Fibroblast of villous mesenchyme (primary cell): ENCODE measurements around the gene NOTCH4. TPM values are rescaled to one million over a fixed set of nuclear protein-coding genes. Genes with fewer than 3 reads are reported as not detected.

Experiments used
- DNase-seq: peaks from one replicate; pipeline ENCODE4 v3.0.0-alpha.2; 2010; ENCODE audit warnings: low read depth
- H3K4me3 ChIP-seq: 2 replicates; pipeline ENCODE4 v1.5.1; 2011; ENCODE audit warnings: low read depth, mild to moderate bottlenecking, low read length
- CTCF ChIP-seq: IDR thresholded peaks from 2 replicates; pipeline ENCODE4 v1.5.1; 2012; ENCODE audit warnings: low read depth, mild to moderate bottlenecking, low read length; ENCODE audit not compliant: insufficient read depth
- total RNA-seq: library from RNA; depleted of rRNA; stranded (reverse); fragments of >200 nt; gene quantifications from 2 replicates; pipeline ENCODE4 v1.2.3, GENCODE V29; 2012

NOTCH4 gene
- total RNA-seq, 1 donor: 1.3 TPM

GRCh38 chr6:32158052-32158451 lies 65.8 kb downstream of the NOTCH4 start:
- no peak overlapping the region for H3K4me3 ChIP-seq
- no peak for DNase-seq
- no peak for TF ChIP-seq CTCF

GRCh38 chr6:32156891-32157290 lies 67.0 kb downstream of the NOTCH4 start:
- no peak overlapping the region for H3K4me3 ChIP-seq
- no peak for DNase-seq
- no peak for TF ChIP-seq CTCF

GRCh38 chr6:32154514-32155161 lies 69.2 kb downstream of the NOTCH4 start:
- TF ChIP-seq CTCF: peak; percentile 63
- peak; percentile 78 for DNase-seq
- H3K4me3 ChIP-seq: peak overlapping the region; percentile 75

- peak within 1 kb of the TSS; percentile 75 for H3K4me3 ChIP-seq
- peak; percentile 47 for TF ChIP-seq CTCF
Observed at GRCh38 chr6:32153564-32154513, 70.0 kb downstream of the NOTCH4 start, which contains the start of gene PPT2. TSS of gene PPT2 (plus strand) at chr6:32154141. CDS start at chr6:32154595, 454 bp downstream.

GRCh38 chr6:32152769-32153563 lies 70.9 kb downstream of the NOTCH4 start:
- peak; percentile 67 for DNase-seq
- no peak for TF ChIP-seq CTCF
- peak overlapping the region; percentile 75 for H3K4me3 ChIP-seq

More at GRCh38 chr6:32153564-32154513, 70.0 kb downstream of the NOTCH4 start, which contains the start of gene PPT2:
- peak; percentile 97 for DNase-seq
